Testis (tissue), 2 donors: ENCODE measurements around the gene TCF3.

ENCODE experiments used
- POLR2A ChIP-seq: fragments of 450-650 bp; IDR thresholded peaks from one replicate; pipeline ENCODE4 v1.6.1; 2017; ENCODE audit warnings: antibody characterized with exemption, mild to moderate bottlenecking, moderate library complexity
- TF ChIP-seq, protein P1 (sequence below), 3 experiments: fragments of 450-650 bp in 2 of 3; fragments of 200-600 bp in 1 of 3; sonication (generic) in 1 of 3; IDR thresholded peaks; one replicate each; pipeline ENCODE4 v1.5.1; 2016 to 2019; ENCODE audit warnings: antibody characterized with exemption in 3 of 3, mild to moderate bottlenecking in 2 of 3, moderate library complexity in 1 of 3

DNA sequence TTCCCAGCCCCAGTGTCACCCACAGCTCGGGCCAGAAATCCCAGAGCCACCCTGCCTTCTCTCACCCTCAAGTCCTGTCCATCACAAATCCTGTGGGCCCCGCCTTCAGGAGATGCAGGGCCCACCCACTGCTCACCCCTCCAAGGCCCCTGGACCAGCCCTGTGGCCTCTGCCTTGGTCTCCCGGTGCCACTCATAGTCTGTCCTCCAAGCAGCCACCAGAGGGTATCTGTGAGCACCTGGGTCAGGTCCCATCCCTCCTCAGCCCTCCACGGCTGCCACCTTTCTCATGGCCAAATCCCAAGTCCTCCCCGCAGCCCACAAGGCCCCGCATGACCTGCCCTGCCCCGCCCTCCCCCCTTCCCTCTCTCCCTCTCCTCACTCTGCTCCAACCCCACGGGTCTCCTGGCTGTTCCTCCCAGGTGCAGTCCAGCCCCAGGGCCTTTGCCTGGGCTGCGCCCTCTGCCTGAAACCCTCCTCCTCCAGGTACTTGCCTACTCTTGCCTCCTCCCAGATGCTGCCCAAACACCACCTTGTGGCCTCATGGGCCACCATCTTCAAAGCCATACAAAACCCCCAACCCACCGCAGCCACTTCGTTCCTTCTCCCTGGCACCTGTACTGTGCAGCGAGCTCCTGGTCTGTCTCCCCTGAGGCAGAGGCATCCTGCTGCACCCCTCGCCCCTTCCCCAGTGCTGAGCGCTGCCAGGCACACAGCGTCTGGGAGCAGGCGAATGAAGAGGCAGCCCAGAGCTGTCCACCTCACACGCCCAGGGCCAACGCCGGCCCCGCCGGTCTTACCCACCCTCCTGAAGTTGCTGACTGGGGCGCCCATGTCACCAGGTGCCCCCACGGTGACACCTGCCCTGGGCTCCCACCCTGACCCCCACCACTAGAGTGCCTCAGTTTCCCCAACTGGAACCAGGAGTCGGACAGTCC lies 34.0 kb downstream of the TCF3 start:
- TF ChIP-seq, protein P1, sequence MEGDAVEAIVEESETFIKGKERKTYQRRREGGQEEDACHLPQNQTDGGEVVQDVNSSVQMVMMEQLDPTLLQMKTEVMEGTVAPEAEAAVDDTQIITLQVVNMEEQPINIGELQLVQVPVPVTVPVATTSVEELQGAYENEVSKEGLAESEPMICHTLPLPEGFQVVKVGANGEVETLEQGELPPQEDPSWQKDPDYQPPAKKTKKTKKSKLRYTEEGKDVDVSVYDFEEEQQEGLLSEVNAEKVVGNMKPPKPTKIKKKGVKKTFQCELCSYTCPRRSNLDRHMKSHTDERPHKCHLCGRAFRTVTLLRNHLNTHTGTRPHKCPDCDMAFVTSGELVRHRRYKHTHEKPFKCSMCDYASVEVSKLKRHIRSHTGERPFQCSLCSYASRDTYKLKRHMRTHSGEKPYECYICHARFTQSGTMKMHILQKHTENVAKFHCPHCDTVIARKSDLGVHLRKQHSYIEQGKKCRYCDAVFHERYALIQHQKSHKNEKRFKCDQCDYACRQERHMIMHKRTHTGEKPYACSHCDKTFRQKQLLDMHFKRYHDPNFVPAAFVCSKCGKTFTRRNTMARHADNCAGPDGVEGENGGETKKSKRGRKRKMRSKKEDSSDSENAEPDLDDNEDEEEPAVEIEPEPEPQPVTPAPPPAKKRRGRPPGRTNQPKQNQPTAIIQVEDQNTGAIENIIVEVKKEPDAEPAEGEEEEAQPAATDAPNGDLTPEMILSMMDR (IDR thresholded peaks at IDR 0.05), result no peak
- no peak for TF ChIP-seq POLR2A
